GM12891 (cell line): ENCODE measurements around the gene CTCF.

Experiments used
- POLR2A ChIP-seq: IDR thresholded peaks from 2 replicates; pipeline ENCODE4 v1.6.1; 2011; ENCODE audit warnings: low read depth, low read length, control low read depth
- POLR2AphosphoS5 ChIP-seq: IDR thresholded peaks from 2 replicates; pipeline ENCODE4 v1.6.1; 2011; ENCODE audit warnings: low read depth, low read length, control low read depth
- TAF1 ChIP-seq: IDR thresholded peaks from 2 replicates; pipeline ENCODE4 v1.6.1; 2011; ENCODE audit warnings: low read depth, low read length, control low read depth

- TF ChIP-seq POLR2AphosphoS5: no peak
- TF ChIP-seq POLR2A: no peak
- TF ChIP-seq TAF1: no peak
Measured at GRCh38 chr16:67666559-67667452, 104.5 kb downstream of the CTCF start, which contains the start of the genes C16orf86 and ENKD1.
